ENCODE results near the gene NKAIN2.
"Not testable (repeated sequence)": the region's sequence is repeated elsewhere in the genome, so short reads cannot be mapped to it uniquely, and the experiment has no call there.

Gene NKAIN2

DNA sequence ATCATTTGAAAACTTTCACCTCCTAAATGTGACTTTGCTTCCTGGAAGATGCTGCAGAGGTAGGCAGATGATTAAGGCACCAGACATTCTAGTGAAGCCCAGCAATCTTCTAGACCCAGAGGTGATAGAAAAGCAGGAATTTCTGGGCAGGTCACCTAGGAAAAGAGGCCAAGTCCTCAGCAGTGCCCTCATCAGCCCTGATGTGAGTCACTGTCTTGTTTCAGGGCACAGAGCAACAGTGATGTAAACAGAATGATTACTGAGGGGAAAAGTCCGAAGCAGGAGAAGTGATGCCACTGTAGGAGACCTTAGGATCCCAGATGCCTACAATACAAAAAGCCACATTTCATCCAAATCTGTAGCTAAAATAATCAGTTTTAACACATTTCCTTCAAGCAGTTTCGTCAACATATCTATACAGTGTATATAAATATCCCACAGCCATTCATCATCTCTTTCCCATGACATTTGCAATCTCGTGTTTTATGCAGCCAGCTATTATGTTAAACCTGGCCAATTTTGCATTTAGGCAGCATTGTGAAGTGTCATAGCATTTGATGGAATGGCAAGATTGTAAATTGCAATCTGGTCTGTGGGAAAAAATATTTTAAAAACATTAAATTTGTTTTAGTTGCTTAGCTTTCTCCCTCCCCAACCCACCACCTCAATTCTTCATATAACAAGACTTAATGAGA lies 757.4 kb downstream of the NKAIN2 start:
- H3K4me3 ChIP-seq (ENCODE audit: control insufficient read depth, low read depth, low read length), result no peak overlapping the region
- TF ChIP-seq, protein P1, sequence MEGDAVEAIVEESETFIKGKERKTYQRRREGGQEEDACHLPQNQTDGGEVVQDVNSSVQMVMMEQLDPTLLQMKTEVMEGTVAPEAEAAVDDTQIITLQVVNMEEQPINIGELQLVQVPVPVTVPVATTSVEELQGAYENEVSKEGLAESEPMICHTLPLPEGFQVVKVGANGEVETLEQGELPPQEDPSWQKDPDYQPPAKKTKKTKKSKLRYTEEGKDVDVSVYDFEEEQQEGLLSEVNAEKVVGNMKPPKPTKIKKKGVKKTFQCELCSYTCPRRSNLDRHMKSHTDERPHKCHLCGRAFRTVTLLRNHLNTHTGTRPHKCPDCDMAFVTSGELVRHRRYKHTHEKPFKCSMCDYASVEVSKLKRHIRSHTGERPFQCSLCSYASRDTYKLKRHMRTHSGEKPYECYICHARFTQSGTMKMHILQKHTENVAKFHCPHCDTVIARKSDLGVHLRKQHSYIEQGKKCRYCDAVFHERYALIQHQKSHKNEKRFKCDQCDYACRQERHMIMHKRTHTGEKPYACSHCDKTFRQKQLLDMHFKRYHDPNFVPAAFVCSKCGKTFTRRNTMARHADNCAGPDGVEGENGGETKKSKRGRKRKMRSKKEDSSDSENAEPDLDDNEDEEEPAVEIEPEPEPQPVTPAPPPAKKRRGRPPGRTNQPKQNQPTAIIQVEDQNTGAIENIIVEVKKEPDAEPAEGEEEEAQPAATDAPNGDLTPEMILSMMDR (conservative IDR thresholded peaks at IDR 0.05; ENCODE audit: control insufficient read depth, insufficient read depth, low read depth, low read length), result no peak
- no peak for DNase-seq (ENCODE audit: low read depth)

DNA sequence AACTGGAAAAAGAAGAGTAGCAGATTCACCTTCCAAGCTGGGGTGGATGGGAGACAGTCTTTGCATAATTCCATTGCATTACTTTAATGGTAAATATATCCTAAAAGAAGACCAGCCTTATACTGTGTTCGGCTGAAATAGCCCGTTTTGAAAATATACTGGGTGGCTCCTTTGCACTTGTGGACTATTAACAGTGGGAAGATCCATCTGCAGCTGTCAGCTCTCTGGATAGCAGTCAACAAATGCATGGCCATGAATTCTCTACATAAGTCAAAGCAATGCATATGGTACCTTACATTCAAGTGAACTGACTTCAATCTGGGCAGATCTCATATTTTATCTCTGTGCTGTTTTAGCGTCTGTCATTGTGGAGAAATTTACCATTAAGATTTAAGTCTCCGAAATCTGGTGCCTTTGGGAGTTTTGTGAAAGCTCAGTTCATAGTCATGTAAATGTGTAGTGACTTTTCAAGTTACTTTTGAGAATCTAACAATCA lies 758.0 kb downstream of the NKAIN2 start:
- no peak for DNase-seq (ENCODE audit: low read depth)
- TF ChIP-seq, protein P1 (conservative IDR thresholded peaks at IDR 0.05; ENCODE audit: control insufficient read depth, insufficient read depth, low read depth, low read length), result no peak
- H3K4me3 ChIP-seq (ENCODE audit: control insufficient read depth, low read depth, low read length), result no peak overlapping the region

DNA sequence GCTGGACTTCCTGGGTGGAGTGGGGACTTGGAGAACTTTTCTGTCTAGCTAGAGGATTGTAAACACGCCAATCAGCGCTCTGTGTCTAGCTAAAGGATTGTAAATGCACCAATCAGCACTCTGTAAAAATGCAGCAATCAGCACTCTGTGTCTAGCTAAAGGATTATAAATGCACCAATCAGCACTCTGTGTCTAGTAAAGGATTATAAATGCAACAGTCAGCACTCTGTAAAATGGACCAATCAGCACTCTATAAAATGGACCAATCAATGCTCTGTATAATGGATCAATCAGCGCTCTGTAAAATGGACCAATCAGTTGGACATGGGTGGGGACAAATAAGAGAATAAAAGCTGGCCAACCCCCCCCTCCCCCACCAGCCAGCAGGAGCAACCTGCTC lies 760.5 kb downstream of the NKAIN2 start:
- not testable (repeated sequence) for H3K4me3 ChIP-seq (ENCODE audit: control insufficient read depth, low read depth, low read length); DNase-seq (ENCODE audit: low read depth)

DNA sequence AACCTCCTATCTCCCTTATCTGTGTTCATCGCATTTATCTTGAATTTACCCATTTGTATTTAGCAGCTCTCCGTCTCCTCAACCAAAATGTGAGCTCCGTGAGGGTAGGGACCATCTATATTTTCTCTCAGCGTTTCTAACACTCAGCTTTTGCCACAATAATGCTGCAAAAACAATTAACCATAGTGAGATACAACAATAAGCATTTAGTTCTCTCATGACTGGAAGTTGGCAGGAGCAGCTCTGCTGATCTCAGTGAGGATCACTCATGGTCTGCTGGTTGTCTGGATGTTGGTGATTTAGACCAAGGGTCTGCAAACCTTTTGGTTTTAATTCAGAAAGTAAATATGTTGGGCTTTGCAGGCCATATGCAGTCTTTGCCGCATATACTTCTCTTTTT lies 763.7 kb downstream of the NKAIN2 start:
- H3K4me3 ChIP-seq (ENCODE audit: control insufficient read depth, low read depth, low read length), result no peak overlapping the region
- TF ChIP-seq, protein P1 (conservative IDR thresholded peaks at IDR 0.05; ENCODE audit: control insufficient read depth, insufficient read depth, low read depth, low read length), result no peak
- no peak for DNase-seq (ENCODE audit: low read depth)

DNA sequence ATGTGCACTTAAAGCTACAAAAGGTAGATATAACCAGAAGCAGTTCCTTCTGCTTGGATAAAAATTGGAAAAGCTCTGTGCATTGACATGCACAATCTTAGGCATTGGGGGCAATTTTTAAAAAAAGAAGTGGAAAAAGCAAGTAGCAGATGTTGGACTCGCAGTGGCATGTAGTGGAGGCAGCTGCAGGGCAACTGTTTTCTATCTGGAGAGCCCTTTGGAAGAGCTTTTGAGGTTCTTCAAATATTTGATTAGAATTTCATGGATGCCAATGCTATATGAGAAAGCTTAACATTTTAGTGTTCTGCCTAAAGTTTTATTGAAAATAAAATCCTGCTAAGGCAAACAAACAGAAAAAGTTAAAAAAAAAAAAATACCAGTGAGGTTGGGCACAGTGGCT lies 770.3 kb downstream of the NKAIN2 start:
- no peak overlapping the region for H3K4me3 ChIP-seq (ENCODE audit: control insufficient read depth, low read depth, low read length)
- DNase-seq (ENCODE audit: low read depth), result no peak
- TF ChIP-seq, protein P1 (conservative IDR thresholded peaks at IDR 0.05; ENCODE audit: control insufficient read depth, insufficient read depth, low read depth, low read length), result no peak

DNA sequence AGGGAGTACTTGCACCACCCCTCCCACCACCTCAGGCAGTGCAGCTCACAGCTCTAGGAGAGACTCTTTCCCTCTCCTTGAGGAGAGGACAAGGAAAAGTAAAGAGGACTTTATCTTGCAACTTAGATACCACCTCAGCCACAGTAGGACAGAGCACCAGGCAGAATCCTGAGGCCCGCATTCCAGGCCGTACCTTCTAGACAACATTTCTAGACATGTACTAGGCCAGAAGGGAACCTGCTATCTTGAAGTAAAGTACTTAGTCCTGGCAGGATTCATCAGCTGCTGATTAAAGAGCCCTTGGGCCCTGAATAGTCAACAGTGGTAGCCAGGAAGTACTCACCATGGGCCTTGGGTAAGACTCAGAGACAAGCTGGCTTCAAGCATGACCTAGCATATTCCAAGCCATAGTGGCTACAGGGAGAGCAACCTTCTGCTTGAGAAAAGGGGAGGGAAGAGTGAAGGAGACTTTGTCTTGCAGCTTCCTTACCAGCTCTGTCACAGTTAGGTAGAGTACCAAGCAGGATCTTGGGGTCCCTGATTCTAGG lies 774.1 kb downstream of the NKAIN2 start:
- no peak overlapping the region for H3K4me3 ChIP-seq (ENCODE audit: control insufficient read depth, low read depth, low read length)
- DNase-seq (ENCODE audit: low read depth), result no peak
- TF ChIP-seq, protein P1 (conservative IDR thresholded peaks at IDR 0.05; ENCODE audit: control insufficient read depth, insufficient read depth, low read depth, low read length), result no peak

DNA sequence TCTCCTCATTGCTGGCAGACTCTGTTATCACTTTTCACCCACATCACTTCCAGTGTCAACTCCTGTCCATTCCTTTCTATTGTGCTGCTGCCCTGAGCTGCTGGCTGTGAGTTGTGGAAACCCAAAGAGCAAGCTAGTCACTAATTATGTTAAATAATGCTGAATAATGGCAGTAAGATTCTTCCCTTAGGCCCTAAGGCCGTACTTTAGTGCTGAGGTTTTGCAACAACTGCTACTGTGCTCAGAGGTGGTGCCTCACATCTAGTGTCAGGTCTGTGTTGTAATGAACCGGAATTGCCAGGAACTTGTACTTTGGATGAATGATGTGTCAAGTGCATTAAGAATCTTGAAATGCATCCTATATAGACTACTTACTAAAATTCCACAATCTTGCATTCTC lies 786.3 kb downstream of the NKAIN2 start:
- no peak for DNase-seq (ENCODE audit: low read depth)
- H3K4me3 ChIP-seq (ENCODE audit: control insufficient read depth, low read depth, low read length), result no peak overlapping the region
- TF ChIP-seq, protein P1 (conservative IDR thresholded peaks at IDR 0.05; ENCODE audit: control insufficient read depth, insufficient read depth, low read depth, low read length), result no peak

All from fibroblast of mammary gland (primary cell).